ENCODE results near the gene TLR3.

TLR3 gene

DNA sequence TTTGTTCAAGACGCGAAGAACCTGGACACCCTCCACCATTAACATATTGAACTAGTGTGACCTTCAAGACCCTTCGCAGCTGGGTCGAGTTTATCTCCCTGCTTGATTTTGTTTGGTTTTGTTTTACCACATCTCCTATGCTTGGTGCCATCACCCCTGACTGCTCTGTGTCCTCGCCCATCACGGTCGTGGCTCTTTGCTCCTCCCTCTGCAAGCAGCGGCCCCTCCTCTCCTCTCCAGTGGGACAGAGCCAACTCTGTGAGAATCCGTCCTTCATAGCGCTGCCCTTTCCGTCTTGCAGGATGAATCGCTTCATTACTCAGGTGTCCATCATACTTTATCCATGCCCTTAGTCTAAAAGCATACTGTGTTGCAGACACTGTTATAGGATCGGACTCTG lies 26.4 kb downstream of the TLR3 start:
- CTCF ChIA-PET: no interaction called here
- no peak for DNase-seq (ENCODE audit: extremely low spot score)
- POLR2A ChIA-PET: no interaction called here
- no peak for TF ChIP-seq SP1 (IDR thresholded peaks at IDR 0.05)
- TF ChIP-seq TARDBP (IDR thresholded peaks at IDR 0.05): no peak
- TF ChIP-seq L3MBTL2 (conservative IDR thresholded peaks at IDR 0.05): no peak
- no peak for TF ChIP-seq FOXK2 (IDR thresholded peaks at IDR 0.05)
- no peak for TF ChIP-seq FOXA1 (IDR thresholded peaks at IDR 0.05)
- TF ChIP-seq HDGF (IDR thresholded peaks at IDR 0.05; ENCODE audit: borderline replicate concordance): no peak
- TF ChIP-seq FOXM1 (IDR thresholded peaks at IDR 0.05; ENCODE audit: borderline replicate concordance): no peak
- no peak for TF ChIP-seq ZNF384 (IDR thresholded peaks at IDR 0.05)
- TF ChIP-seq, protein P1, sequence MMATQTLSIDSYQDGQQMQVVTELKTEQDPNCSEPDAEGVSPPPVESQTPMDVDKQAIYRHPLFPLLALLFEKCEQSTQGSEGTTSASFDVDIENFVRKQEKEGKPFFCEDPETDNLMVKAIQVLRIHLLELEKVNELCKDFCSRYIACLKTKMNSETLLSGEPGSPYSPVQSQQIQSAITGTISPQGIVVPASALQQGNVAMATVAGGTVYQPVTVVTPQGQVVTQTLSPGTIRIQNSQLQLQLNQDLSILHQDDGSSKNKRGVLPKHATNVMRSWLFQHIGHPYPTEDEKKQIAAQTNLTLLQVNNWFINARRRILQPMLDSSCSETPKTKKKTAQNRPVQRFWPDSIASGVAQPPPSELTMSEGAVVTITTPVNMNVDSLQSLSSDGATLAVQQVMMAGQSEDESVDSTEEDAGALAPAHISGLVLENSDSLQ (IDR thresholded peaks at IDR 0.05): no peak
- no peak for TF ChIP-seq CTBP1 (IDR thresholded peaks at IDR 0.05; ENCODE audit: borderline replicate concordance)
- TF ChIP-seq BHLHE40 (IDR thresholded peaks at IDR 0.05; ENCODE audit: borderline replicate concordance): no peak
- no peak for TF ChIP-seq ARNT (IDR thresholded peaks at IDR 0.05)
- TF ChIP-seq SUZ12 (IDR thresholded peaks at IDR 0.05): no peak
- no peak for TF ChIP-seq ELF4 (IDR thresholded peaks at IDR 0.05)
- TF ChIP-seq LEF1 (IDR thresholded peaks at IDR 0.05; ENCODE audit: borderline replicate concordance): no peak

DNA sequence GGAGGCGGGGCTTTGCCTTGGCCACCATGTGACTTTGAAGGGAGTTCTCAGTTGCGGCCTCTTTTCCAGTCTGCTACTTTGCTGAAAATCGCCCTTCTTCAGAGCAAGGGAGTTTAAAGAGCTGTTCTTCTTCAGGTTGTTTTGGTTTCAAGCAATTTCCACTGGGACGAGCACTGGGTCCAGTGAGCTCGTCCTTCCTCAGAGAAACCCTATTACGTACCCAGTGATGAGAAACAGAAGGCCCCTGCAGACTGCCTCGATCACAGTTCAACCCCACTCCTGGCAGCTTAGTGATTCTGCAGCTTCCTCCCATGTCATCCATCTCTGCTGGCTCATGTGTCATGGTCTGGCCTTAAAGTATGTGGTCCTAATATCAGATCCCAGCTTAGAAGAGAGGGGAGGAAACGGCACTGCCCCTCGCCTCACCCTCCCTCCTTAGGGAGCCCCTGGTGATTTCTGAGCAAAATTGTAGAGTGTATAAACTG lies 27.8 kb downstream of the TLR3 start:
- no peak for DNase-seq (ENCODE audit: extremely low spot score)
- ChIA-PET CTCF (no interaction called here), POLR2A (no interaction called here)
- no peak for TF ChIP-seq FOXK2 (IDR thresholded peaks at IDR 0.05)
- no peak for TF ChIP-seq SUZ12 (IDR thresholded peaks at IDR 0.05)
- TF ChIP-seq BHLHE40 (IDR thresholded peaks at IDR 0.05; ENCODE audit: borderline replicate concordance): no peak
- TF ChIP-seq TARDBP (IDR thresholded peaks at IDR 0.05): no peak
- no peak for TF ChIP-seq FOXM1 (IDR thresholded peaks at IDR 0.05; ENCODE audit: borderline replicate concordance)
- TF ChIP-seq SP1 (IDR thresholded peaks at IDR 0.05): no peak
- TF ChIP-seq HDGF (IDR thresholded peaks at IDR 0.05; ENCODE audit: borderline replicate concordance): no peak
- no peak for TF ChIP-seq FOXA1 (IDR thresholded peaks at IDR 0.05)

DNA sequence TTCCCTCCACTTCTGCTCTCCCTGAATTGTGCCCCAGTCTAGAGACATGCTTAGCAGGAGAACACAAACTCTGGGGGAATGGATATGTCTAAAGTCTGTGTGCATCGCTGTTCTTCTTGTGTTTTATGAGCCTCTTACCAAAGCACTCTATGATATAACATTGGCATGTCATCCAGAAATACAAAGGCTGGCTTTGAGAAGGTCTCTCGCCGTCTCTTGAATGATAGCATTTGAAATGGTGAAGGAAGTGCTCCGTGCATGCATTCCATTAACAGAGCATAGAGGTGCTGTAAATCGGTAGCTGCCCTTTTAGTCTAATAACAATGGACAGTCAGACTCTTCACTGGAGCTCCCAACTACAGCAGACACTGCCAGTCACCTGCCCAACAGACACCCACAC lies 28.4 kb downstream of the TLR3 start:
- CTCF ChIA-PET: no interaction called here
- POLR2A ChIA-PET: no interaction called here
- TF ChIP-seq BHLHE40 (IDR thresholded peaks at IDR 0.05; ENCODE audit: borderline replicate concordance) (no peak), FOXA1 (IDR thresholded peaks at IDR 0.05) (no peak), HDGF (IDR thresholded peaks at IDR 0.05; ENCODE audit: borderline replicate concordance) (no peak), FOXK2 (IDR thresholded peaks at IDR 0.05) (no peak), LEF1 (IDR thresholded peaks at IDR 0.05; ENCODE audit: borderline replicate concordance) (no peak), CTBP1 (IDR thresholded peaks at IDR 0.05; ENCODE audit: borderline replicate concordance) (no peak), NFRKB (IDR thresholded peaks at IDR 0.05) (no peak), FOXM1 (IDR thresholded peaks at IDR 0.05; ENCODE audit: borderline replicate concordance) (no peak), SUZ12 (IDR thresholded peaks at IDR 0.05) (no peak)
- TF ChIP-seq, protein P1 (IDR thresholded peaks at IDR 0.05): no peak

DNA sequence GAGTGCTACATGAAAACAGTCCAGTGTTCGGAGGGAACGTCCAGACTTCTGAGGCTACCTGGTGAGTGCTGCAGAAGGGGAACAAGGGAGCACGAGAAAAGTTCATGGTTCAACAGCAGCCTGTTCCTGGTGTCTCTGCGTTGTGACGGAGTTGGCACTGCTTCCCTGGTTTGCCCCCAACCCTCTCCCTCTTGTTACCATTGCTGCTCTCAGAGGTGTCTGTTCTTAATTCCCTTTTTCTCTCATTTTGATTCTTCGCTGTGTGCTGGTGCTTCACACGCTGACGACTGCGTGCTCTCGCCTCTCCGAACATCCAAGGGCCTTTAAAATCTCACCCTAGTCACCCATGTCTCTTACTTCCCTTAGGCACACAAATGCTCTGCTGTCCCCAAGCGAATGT lies 34.0 kb downstream of the TLR3 start:
- ChIA-PET POLR2A (no interaction called here), CTCF (no interaction called here)
- TF ChIP-seq ARNT (IDR thresholded peaks at IDR 0.05) (no peak), CTBP1 (IDR thresholded peaks at IDR 0.05; ENCODE audit: borderline replicate concordance) (no peak), L3MBTL2 (conservative IDR thresholded peaks at IDR 0.05) (no peak), ZNF384 (IDR thresholded peaks at IDR 0.05) (no peak), ELF4 (IDR thresholded peaks at IDR 0.05) (no peak), FOXM1 (IDR thresholded peaks at IDR 0.05; ENCODE audit: borderline replicate concordance) (no peak), SUZ12 (IDR thresholded peaks at IDR 0.05) (no peak), BHLHE40 (IDR thresholded peaks at IDR 0.05; ENCODE audit: borderline replicate concordance) (no peak), HDGF (IDR thresholded peaks at IDR 0.05; ENCODE audit: borderline replicate concordance) (no peak), LEF1 (IDR thresholded peaks at IDR 0.05; ENCODE audit: borderline replicate concordance) (no peak), NFRKB (IDR thresholded peaks at IDR 0.05) (no peak), SP1 (IDR thresholded peaks at IDR 0.05) (no peak), FOXA1 (IDR thresholded peaks at IDR 0.05) (no peak), FOXK2 (IDR thresholded peaks at IDR 0.05) (no peak)
- TF ChIP-seq, protein P1 (IDR thresholded peaks at IDR 0.05): no peak
- no peak for DNase-seq (ENCODE audit: extremely low spot score)

More for the DNA sequence above, 28.4 kb downstream of the TLR3 start:
- DNase-seq (ENCODE audit: extremely low spot score): no peak

DNA sequence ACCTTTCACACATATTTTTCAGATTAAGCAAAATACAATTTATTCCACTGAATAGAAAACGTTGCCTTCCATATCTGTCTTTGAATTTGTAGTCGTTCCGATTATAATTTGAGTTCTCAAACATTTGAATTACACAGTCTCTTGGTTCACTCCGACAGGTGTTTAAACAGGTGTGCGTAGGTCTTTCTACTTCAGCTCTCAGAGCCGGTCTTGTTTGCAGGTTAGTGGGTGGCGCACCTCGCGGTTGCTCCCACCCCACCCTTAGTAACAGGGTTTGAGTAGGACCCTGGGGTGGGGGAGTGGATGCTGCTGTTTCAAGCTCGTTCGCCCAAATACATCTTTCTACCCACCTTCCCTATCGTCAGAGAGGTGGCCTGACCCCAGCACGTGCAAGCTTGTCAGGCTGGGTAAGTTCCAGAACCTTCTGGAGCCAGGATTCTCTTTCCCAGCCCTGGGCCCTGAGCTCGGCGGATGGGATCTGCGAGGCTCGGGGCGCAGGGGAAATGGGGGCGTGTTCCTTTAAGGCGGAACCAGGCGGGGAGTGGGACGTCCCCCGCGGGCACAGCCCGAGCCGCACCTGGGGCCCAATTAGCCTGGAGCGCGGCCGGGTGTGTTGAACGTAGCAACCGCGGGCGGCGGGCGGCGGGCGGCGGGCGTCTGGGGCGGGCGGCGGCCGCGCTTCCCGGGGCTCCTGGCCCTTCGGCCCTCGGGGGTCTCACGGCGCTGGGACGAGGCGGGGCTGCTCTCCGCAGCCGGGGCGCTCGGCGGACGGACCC lies 35.3 kb downstream of the TLR3 start, which contains the start of gene FAM149A:
FAM149A (plus strand) TSS at position 591 of the 776 bp plus-strand sequence.
- ChIA-PET CTCF (interaction anchor here (1.0 kb wide), 1 partner anchor 33 kb away, joined by 4 read pairs; no protein-coding TSS in a partner anchor), POLR2A (interaction anchor here (1.6 kb wide), 1 partner anchor 25 kb away, joined by 5 read pairs; no protein-coding TSS in a partner anchor)
- peak; percentile 22 for DNase-seq (ENCODE audit: extremely low spot score)
- no peak for TF ChIP-seq FOXM1 (IDR thresholded peaks at IDR 0.05; ENCODE audit: borderline replicate concordance)
- TF ChIP-seq ZNF384 (IDR thresholded peaks at IDR 0.05): no peak
- no peak for TF ChIP-seq HDGF (IDR thresholded peaks at IDR 0.05; ENCODE audit: borderline replicate concordance)
- TF ChIP-seq ELF4 (IDR thresholded peaks at IDR 0.05): no peak
- no peak for TF ChIP-seq BHLHE40 (IDR thresholded peaks at IDR 0.05; ENCODE audit: borderline replicate concordance)

Data from HEK293T (cell line).